H1 (cell line): Measurements from ENCODE around the gene CCL8. TPM values are rescaled to one million over a fixed set of nuclear protein-coding genes. Genes with fewer than 3 reads are reported as not detected.

Experiments
- CTCF ChIA-PET: fragments of 300-600 bp; sonication (Branson Sonifier 250); formaldehyde crosslinking; loops from one replicate; lab custom pipeline; 2021; ENCODE audit not compliant: partially characterized antibody; lab: Charles Lee
- POLR2A ChIA-PET: fragments of 300-600 bp; sonication (Branson Sonifier 250); formaldehyde crosslinking; loops from one replicate; lab custom pipeline; 2021; ENCODE audit warnings: inconsistent platforms; ENCODE audit not compliant: partially characterized antibody; lab: Charles Lee
- DNase-seq, 2 experiments: peaks; one replicate each; pipeline versions ENCODE4 v3.0.0 to v3.0.0-alpha.2; 2010 to 2022; ENCODE audit warnings: low spot score in 2 of 2, low read depth in 1 of 2, mixed read lengths in 1 of 2
- FAIRE-seq: peaks from 2 replicates; lab custom pipeline; 2011; peaks lifted over from hg19 to GRCh38; lab: Jason Lieb, UNC
- H2AFZ ChIP-seq: 2 replicates; pipeline ENCODE4 v1.8.1; 2012; ENCODE audit warnings: low read length, inconsistent platforms
- H2AK5ac ChIP-seq: 2 replicates; pipeline ENCODE4 v1.6.1; 2013; ENCODE audit warnings: low read depth, low read length
- H2BK120ac ChIP-seq: replicated peaks from 2 replicates; pipeline ENCODE3; 2013; ENCODE audit warnings: low read depth, low read length, inconsistent platforms
- H2BK12ac ChIP-seq: 2 replicates; pipeline ENCODE4 v1.6.1; 2013; ENCODE audit warnings: low read depth, low read length
- H2BK15ac ChIP-seq: 2 replicates; pipeline ENCODE4 v1.6.1; 2013; ENCODE audit warnings: low read length
- H2BK20ac ChIP-seq: 2 replicates; pipeline ENCODE4 v1.6.1; 2013; ENCODE audit warnings: low read length
- H2BK5ac ChIP-seq: 2 replicates; pipeline ENCODE4 v1.6.1; 2013; ENCODE audit warnings: low read depth, low read length
- H3K14ac ChIP-seq: 2 replicates; pipeline ENCODE4 v1.6.1; 2013; ENCODE audit warnings: inconsistent platforms; ENCODE audit not compliant: insufficient read length
- H3K18ac ChIP-seq: 2 replicates; pipeline ENCODE4 v1.6.1; 2013; ENCODE audit warnings: low read length; ENCODE audit errors: extremely low read depth
- H3K23ac ChIP-seq: 2 replicates; pipeline ENCODE4 v1.6.1; 2013; ENCODE audit warnings: inconsistent platforms; ENCODE audit not compliant: insufficient read length
- H3K23me2 ChIP-seq: 2 replicates; pipeline ENCODE4 v1.6.1; 2013; ENCODE audit warnings: low read depth, low read length
- H3K27ac ChIP-seq: 2 replicates; pipeline ENCODE4 v1.6.1; 2011; ENCODE audit warnings: low read depth, low read length, inconsistent platforms
- H3K27me3 ChIP-seq, 4 experiments: replicated peaks in 1 of 4; 1 replicate in 1 of 4; 2 replicates in 3 of 4; pipeline versions ENCODE4 v1.6.1 to v1.8.1; 2011 to 2013; ENCODE audit warnings: low read length in 3 of 4, mild to moderate bottlenecking in 3 of 4, inconsistent platforms in 2 of 4, mixed read lengths in 2 of 4, moderate library complexity in 1 of 4; ENCODE audit not compliant: control insufficient read depth in 3 of 4, insufficient read depth in 3 of 4; ENCODE audit errors: extremely low read depth in 1 of 4
- H3K36me3 ChIP-seq, 4 experiments: 2 replicates each; pipeline versions ENCODE4 v1.6.1 to v1.8.1; 2011 to 2013; ENCODE audit warnings: mild to moderate bottlenecking in 4 of 4, low read length in 3 of 4, moderate library complexity in 2 of 4, control low read depth in 1 of 4, inconsistent platforms in 1 of 4; ENCODE audit not compliant: insufficient read depth in 4 of 4, control insufficient read depth in 2 of 4
- H3K4ac ChIP-seq: replicated peaks from 2 replicates; pipeline ENCODE3; 2013; ENCODE audit warnings: low read length, low read depth, mixed read lengths, inconsistent platforms; ENCODE audit not compliant: insufficient read length
- H3K4me1 ChIP-seq, 4 experiments: replicated peaks in 1 of 4; 1 replicate in 1 of 4; 2 replicates in 3 of 4; pipeline versions ENCODE4 v1.6.1 to v1.8.1; 2011 to 2013; ENCODE audit warnings: low read length in 3 of 4, inconsistent platforms in 2 of 4, mixed read lengths in 1 of 4; ENCODE audit not compliant: insufficient read depth in 4 of 4, control insufficient read depth in 3 of 4
- H3K4me2 ChIP-seq, 2 experiments: 2 replicates each; pipeline versions ENCODE4 v1.6.1 to v1.8.1; 2011 to 2013; ENCODE audit warnings: low read depth in 2 of 2, low read length in 2 of 2, control low read depth in 1 of 2, inconsistent platforms in 1 of 2, mild to moderate bottlenecking in 1 of 2; ENCODE audit not compliant: insufficient read depth in 1 of 2
- H3K4me3 ChIP-seq, 4 experiments: fragments of 200-600, 300-600 bp in 1 of 4; sonication (generic), shearing (Covaris generic), sonication (Bioruptor Twin) in 1 of 4; 2 replicates each; pipeline versions ENCODE4 v1.5.1 to v1.8.1; 2011 to 2016; ENCODE audit warnings: low read length in 4 of 4, low read depth in 3 of 4, control low read depth in 2 of 4, inconsistent platforms in 2 of 4, mild to moderate bottlenecking in 2 of 4, mixed read lengths in 1 of 4, moderate library complexity in 1 of 4; ENCODE audit not compliant: insufficient read depth in 2 of 4; ENCODE audit errors: extremely low read depth in 1 of 4
- H3K56ac ChIP-seq: replicated peaks from 2 replicates; pipeline ENCODE3; 2013; ENCODE audit warnings: low read depth, mild to moderate bottlenecking, mixed read lengths, low read length, inconsistent platforms; ENCODE audit not compliant: insufficient read length
- H3K79me1 ChIP-seq: 2 replicates; pipeline ENCODE4 v1.6.1; 2013; ENCODE audit warnings: low read depth, low read length, control low read depth
- H3K79me2 ChIP-seq, 2 experiments: 2 replicates each; pipeline versions ENCODE4 v1.6.1 to v1.8.1; 2012 to 2013; ENCODE audit warnings: low read length in 2 of 2, mild to moderate bottlenecking in 2 of 2, inconsistent platforms in 1 of 2; ENCODE audit not compliant: insufficient read depth in 2 of 2, control insufficient read depth in 1 of 2
- H3K9ac ChIP-seq, 4 experiments: replicated peaks in 1 of 4; 1 replicate in 1 of 4; 2 replicates in 3 of 4; pipeline versions ENCODE4 v1.6.1 to v1.8.1; 2011 to 2013; ENCODE audit warnings: low read depth in 3 of 4, low read length in 3 of 4, control low read depth in 2 of 4, mild to moderate bottlenecking in 2 of 4, moderate library complexity in 2 of 4, inconsistent platforms in 1 of 4; ENCODE audit errors: extremely low read depth in 1 of 4
- H3K9me3 ChIP-seq, 2 experiments: 2 replicates each; pipeline versions ENCODE4 v1.6.1 to v1.8.1; 2012 to 2013; ENCODE audit warnings: mild to moderate bottlenecking in 2 of 2, moderate library complexity in 2 of 2, control low read depth in 1 of 2, inconsistent platforms in 1 of 2, low read depth in 1 of 2, low read length in 1 of 2, mixed read lengths in 1 of 2; ENCODE audit not compliant: insufficient read depth in 2 of 2
- H4K20me1 ChIP-seq, 2 experiments: replicated peaks in 1 of 2; 2 replicates each; pipeline versions ENCODE3 to v1.8.1; 2011 to 2013; ENCODE audit warnings: inconsistent platforms in 2 of 2, low read length in 2 of 2, mild to moderate bottlenecking in 1 of 2; ENCODE audit not compliant: insufficient read depth in 2 of 2, control insufficient read depth in 1 of 2
- H4K5ac ChIP-seq: 2 replicates; pipeline ENCODE4 v1.6.1; 2013; ENCODE audit warnings: low read length, low read depth, mixed read lengths, inconsistent platforms; ENCODE audit not compliant: insufficient read length
- H4K8ac ChIP-seq: 2 replicates; pipeline ENCODE4 v1.8.0; 2013; ENCODE audit warnings: mild to moderate bottlenecking, moderate library complexity, low read length, inconsistent platforms; ENCODE audit not compliant: insufficient read depth; ENCODE audit errors: extremely low read depth
- H4K91ac ChIP-seq: replicated peaks from 2 replicates; pipeline ENCODE3; 2013; ENCODE audit warnings: low read length, mixed read lengths, inconsistent platforms; ENCODE audit not compliant: insufficient read length
- CBX8 ChIP-seq: fragments of 300-800, 300-1000 bp; sonication (generic); IDR thresholded peaks from 2 replicates; pipeline ENCODE4 v1.7.1; 2016; ENCODE audit warnings: low read depth, low read length, borderline replicate concordance
- EZH2 ChIP-seq: fragments of 200-600 bp; sonication (generic); IDR thresholded peaks from 2 replicates; pipeline ENCODE4 v1.7.1; 2012; ENCODE audit warnings: low read depth, mild to moderate bottlenecking, moderate library complexity, low read length, inconsistent platforms; ENCODE audit not compliant: severe bottlenecking
- SRF ChIP-seq: IDR thresholded peaks from 2 replicates; pipeline ENCODE4 v1.6.1; 2011; ENCODE audit warnings: mild to moderate bottlenecking, low read depth, low read length, moderate library complexity
- TCF12 ChIP-seq: IDR thresholded peaks from 2 replicates; pipeline ENCODE4 v1.6.1; 2011; ENCODE audit warnings: low read depth, mild to moderate bottlenecking, low read length
- YY1 ChIP-seq: IDR thresholded peaks from 2 replicates; pipeline ENCODE4 v1.6.1; 2011; ENCODE audit warnings: low read depth, mild to moderate bottlenecking, low read length
- WGBS, 2 experiments: shearing (Covaris generic) in 1 of 2; methylation state at CpG; one replicate each; pipeline versions ENCODE4 v1.1.6 to v1.1.7; 2013 to 2015; ENCODE audit warnings: low lambda C conversion rate in 2 of 2, mixed read lengths in 2 of 2, inconsistent platforms in 1 of 2, low coverage in 1 of 2, missing lambda C conversion rate in 1 of 2; ENCODE audit not compliant: insufficient replicate concordance in 2 of 2, insufficient coverage in 1 of 2, insufficient read length in 1 of 2; ENCODE audit errors: extremely low coverage in 1 of 2, missing lambda C conversion rate in 1 of 2; 5-methylcytosine and 5-hydroxymethylcytosine counted together
- polyA plus RNA-seq, 7 experiments: library from polyadenylated mRNA; depleted of rRNA in 3 of 7; stranded (reverse) in 5 of 7; unstranded in 2 of 7; fragments of >200 nt in 5 of 7; fragments of 200-250 nt in 2 of 7; gene quantifications; 1 replicate in 5 of 7; 2 replicates in 1 of 7; 4 replicates in 1 of 7; pipeline versions ENCODE4 v1.2.1 to v1.2.3, GENCODE V29; 2011 to 2013; ENCODE audit warnings: missing spikeins in 2 of 7, mixed read lengths in 2 of 7
- total RNA-seq: library from RNA; stranded (reverse); fragmentation: NEBNext Ultra II Directional; extraction: Animal tissue kit (Norgen Biotek cat#: 25700); gene quantifications from 2 replicates; pipeline ENCODE4 v1.2.1, GENCODE V29; 2021

Gene CCL8
- total and polyA plus RNA-seq, 2 of the 8 experiments (the other 6 are each of a cell fraction or from before 2014, with no cell fraction given): not detected

DNA sequence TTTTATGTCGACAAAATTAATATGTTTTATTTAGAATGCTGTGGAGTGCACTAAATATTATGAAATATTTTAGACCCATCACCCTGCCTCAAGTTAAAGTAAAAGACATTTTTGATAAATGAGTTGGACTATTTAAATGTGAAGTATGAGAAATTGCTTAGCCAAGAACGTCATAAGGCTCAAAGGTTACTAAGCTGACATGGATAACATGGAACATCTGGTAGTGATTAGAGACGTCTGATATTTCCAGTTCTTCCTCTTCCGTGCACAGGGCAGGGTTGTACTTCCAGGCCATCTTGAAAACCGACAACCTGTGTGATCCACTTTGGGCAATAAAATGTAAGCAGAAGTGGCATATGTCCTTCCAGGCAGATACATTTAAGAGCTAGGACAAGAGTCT, 7.2 kb upstream of the CCL8 start:
- Histone ChIP-seq H2AFZ (no peak overlapping the region), H3K79me2 (no peaks in the 10 kb centered on the region), H3K9ac (no peak overlapping the region), H3K23me2 (no peaks in the 10 kb centered on the region), H4K91ac (no peak overlapping the region), H4K20me1 (no peaks in the 10 kb centered on the region), H2AK5ac (no peak overlapping the region), H4K5ac (no peak overlapping the region), H3K4me1 (no peaks in the 10 kb centered on the region), H3K14ac (no peak overlapping the region), H3K27me3 (no peaks in the 10 kb centered on the region), H4K8ac (no peak overlapping the region), H3K4me2 (no peak overlapping the region), H3K27ac (no peak overlapping the region), H3K4ac (no peak overlapping the region), H3K9me3 (no peaks in the 10 kb centered on the region), H2BK15ac (no peak overlapping the region), H2BK20ac (no peak overlapping the region), H3K23ac (no peak overlapping the region), H2BK120ac (no peak overlapping the region), H2BK12ac (no peak overlapping the region), H3K18ac (no peak overlapping the region), H2BK5ac (no peak overlapping the region), H3K36me3 (no peaks in the 10 kb centered on the region), H3K56ac (no peak overlapping the region), H3K4me3 (no peak overlapping the region), H3K79me1 (no peaks in the 10 kb centered on the region)
- DNase-seq: no peak
- ChIA-PET CTCF (interaction anchor here (1.1 to 13.3 kb wide), 6 partner anchors 9 to 109 kb away, joined by 3 to 210 read pairs (median 4); no protein-coding TSS in a partner anchor), POLR2A (no interaction called here)
- WGBS, 2 experiments: 73% methylated on average over 5 of the region's 5 CpGs; no CpG with 5 or more reads in 1 of the 2 experiments
- no peak for FAIRE-seq
- TF ChIP-seq YY1 (no peak), CBX8 (no peak), EZH2 (no peak), TCF12 (no peak), SRF (no peak)
